HG03439 (cell line): ENCODE results near the gene NUDT7.

Source experiments
- ATAC-seq: cut with Tn5 transposase; IDR thresholded peaks from one replicate; pipeline ENCODE4 v1.9.1; 2021; ENCODE audit warnings: mild to moderate bottlenecking, moderate library complexity; ENCODE audit not compliant: unreplicated experiment

Gene NUDT7

GRCh38 chr16:77775911-77776909 lies 53.9 kb downstream of the NUDT7 start:
- no peak for ATAC-seq

DNA sequence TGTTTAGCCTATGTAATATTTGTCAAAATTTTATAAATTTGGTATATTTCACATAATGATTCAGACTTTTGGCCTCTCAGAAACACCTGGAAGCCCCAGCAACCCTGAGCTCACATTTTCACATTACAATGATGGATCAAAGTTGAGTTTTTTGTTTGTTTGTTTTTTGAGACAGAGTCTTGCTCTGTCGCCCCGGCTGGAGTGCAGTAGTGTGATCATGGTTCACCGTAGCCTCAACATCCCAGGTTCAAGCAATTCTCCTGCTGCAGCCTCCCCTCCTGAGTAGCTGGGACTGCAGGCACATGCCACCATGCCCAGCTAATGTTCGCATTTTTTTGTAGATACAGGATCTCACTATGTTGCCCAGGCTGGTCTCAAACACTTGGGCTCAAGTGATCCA lies 55.4 kb downstream of the NUDT7 start:
- no peak for ATAC-seq

DNA sequence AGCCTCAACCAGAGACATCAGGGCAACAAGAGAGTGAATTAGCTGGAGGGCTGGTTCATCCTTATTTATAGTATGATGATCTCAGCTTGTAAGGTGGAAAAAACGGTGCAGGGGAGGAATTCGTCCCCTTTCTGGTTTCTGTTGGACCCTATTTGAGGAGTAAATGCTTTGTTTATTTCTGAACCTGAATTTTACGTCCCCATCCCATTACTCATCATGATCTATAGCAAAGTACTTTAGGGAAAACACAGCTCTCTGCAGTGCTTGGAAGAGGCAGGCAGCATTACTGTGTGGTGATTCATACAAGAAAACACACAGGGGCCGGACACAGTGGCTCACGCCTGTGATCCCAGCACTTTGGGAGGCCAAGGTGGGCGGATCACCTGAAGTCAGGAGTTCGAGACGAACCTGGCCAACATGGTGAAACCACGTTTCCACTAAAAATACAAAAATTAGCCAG lies 58.1 kb downstream of the NUDT7 start:
- no peak for ATAC-seq

GRCh38 chr16:77781091-77781490 lies 58.8 kb downstream of the NUDT7 start:
- no peak for ATAC-seq

GRCh38 chr16:77782694-77783093 lies 60.4 kb downstream of the NUDT7 start:
- no peak for ATAC-seq

DNA sequence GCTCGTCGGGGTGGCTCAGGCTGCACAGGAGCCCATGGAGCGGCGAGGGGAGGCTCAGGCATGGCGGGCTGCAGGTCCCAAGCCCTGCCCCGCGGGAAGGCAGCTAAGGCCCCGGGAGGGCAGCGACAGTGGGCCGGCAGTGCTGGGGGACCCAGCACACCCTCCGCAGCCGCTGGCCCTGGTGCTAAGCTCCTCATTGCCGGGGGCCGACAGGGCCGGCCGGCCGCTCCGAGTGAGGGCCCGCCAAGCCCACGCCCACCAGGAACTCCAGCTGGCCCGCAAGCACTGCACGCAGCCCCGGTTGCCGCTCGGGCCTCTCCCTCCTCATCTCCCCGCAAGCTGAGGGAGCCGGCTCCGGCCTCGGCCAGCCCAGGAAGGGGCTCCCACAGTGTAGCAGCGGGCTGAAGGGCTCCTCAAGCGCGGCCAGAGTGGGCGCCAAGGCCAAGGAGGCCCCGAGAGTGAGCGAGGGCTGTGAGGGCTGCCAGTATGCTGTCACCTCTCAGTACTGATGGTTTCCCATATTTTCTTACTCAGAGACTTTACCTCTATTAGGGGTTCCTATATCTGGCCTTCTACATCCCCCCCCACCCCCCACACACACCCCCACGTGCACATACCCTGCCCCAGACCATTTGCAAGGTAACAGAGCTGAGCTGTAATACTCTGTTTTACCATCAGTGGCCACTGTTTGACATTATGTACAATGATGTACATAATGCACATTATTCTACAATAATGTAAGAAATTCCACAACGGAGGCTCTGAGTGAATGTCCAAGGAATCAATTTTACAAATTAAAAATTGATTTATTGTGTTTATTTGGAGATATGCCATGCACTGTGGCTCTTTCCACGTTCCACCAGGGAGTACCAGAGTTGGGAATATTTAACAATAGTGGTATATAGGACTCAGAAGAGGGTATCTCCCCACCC lies 62.4 kb downstream of the NUDT7 start:
- no peak for ATAC-seq

- ATAC-seq: no peak
Measured at GRCh38 chr16:77785373-77785764, 63.1 kb downstream of the NUDT7 start.

GRCh38 chr16:77786186-77786847 lies 64.0 kb downstream of the NUDT7 start:
- ATAC-seq: no peak

- ATAC-seq: no peak
Measured at GRCh38 chr16:77787452-77787851, 65.1 kb downstream of the NUDT7 start.

GRCh38 chr16:77788181-77789084 lies 66.1 kb downstream of the NUDT7 start, which contains the start of gene VAT1L:
Gene VAT1L, plus strand, starts transcription at chr16:77788564. Its CDS starts 119 bp downstream, at chr16:77788683.
- no peak for ATAC-seq

DNA sequence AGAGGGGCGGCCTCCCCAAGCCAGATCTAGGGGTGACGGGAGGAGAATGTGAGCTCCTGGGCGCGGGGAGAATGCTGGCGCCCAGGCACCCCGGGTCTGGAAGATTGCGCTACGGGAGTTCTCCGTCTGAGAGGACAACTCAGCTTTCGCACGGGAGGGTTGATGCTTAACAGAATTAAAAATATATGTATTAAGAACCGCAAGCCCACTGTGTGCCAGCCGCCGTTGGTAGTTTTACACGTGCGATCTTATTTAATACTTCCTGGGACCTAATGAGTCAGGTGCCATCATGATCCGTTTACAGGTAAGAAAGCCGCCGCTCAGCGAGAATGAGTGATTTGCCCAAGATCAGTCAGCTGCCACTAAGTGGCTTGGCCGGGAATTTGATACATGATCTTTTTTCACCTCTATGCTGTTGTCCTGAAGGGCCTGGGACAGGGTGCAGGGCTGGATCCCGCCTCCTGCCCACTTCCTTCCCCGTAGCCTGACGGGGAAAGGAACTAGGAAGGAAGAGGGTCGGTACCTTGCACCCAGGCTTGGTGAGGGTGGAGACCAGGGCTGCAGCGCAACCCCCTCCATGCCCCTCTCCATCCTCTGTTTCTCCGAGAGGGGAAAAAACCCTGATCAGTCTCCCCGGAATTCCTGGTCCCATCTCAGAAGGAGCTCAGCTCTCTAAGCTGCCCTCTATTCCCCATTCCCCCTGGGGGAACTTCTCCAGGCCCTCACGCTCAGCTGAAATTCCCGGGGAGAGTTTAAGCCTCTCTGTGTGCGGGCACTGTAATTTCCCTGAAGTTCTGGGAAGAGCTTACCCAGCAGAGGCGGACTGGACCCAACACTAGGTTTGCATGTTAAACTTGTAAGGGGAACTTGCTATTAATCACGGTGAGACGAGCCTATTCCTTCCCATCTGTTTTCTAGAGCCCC lies 67.0 kb downstream of the NUDT7 start:
- no peak for ATAC-seq

GRCh38 chr16:77790009-77790372 lies 67.7 kb downstream of the NUDT7 start:
- no peak for ATAC-seq

DNA sequence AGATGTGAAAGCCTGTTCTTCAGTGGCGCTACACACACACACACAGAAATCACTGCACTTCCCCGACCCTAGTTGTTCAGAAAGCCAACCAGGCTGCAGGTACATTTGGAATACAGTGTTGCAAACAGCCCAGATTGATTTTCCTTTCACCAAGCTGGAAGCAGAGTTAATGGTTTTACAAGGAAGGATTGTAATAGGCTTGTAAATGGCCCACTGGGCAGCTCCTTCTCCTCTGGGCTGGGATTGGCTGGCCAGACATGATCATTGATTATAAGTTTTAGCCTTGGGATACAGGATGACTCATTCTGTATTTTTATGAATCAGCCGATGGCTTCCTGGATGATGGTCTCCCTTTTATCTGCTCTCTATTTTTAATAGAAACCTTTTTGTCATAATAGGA lies 68.6 kb downstream of the NUDT7 start:
- ATAC-seq: no peak
